LNCaP clone FGC (cell line): Measurements from ENCODE around the gene SLC22A15.

Experiments used
- DNase-seq: peaks from one replicate; pipeline ENCODE4 v3.0.0-alpha.2; 2011; ENCODE audit warnings: low read depth
- H3K4me3 ChIP-seq: 2 replicates; pipeline ENCODE4 v1.5.1; 2011; ENCODE audit warnings: mild to moderate bottlenecking, low read depth, low read length, control low read depth
- CTCF ChIP-seq: IDR thresholded peaks from 2 replicates; pipeline ENCODE4 v1.5.1; 2012; ENCODE audit warnings: mild to moderate bottlenecking; ENCODE audit not compliant: control insufficient read depth, insufficient read depth; ENCODE audit errors: extremely low read depth

SLC22A15 gene

GRCh38 chr1:116110567-116111523 is 134.5 kb downstream of the SLC22A15 start, which contains the start of gene MAB21L3:
TSS of gene MAB21L3 (plus strand) at chr1:116111399. CDS start at chr1:116112616, 1,217 bp downstream.
- TF ChIP-seq CTCF = no peak
- peak within 1 kb of the TSS; percentile 32 for H3K4me3 ChIP-seq
- peak; percentile 19 for DNase-seq

GRCh38 chr1:116111524-116112021 is 135.3 kb downstream of the SLC22A15 start:
- no peak for TF ChIP-seq CTCF
- peak overlapping the region; percentile 32 for H3K4me3 ChIP-seq
- DNase-seq = peak; percentile 78

GRCh38 chr1:116112388-116113140 is 136.3 kb downstream of the SLC22A15 start:
- H3K4me3 ChIP-seq = peak overlapping the region; percentile 32
- TF ChIP-seq CTCF = no peak
- no peak for DNase-seq

- DNase-seq = no peak
- TF ChIP-seq CTCF = no peak
- H3K4me3 ChIP-seq = no peak overlapping the region
Observed at GRCh38 chr1:116113615-116114014, 137.3 kb downstream of the SLC22A15 start.

- no peak for DNase-seq
- no peak overlapping the region for H3K4me3 ChIP-seq
- no peak for TF ChIP-seq CTCF
Observed at GRCh38 chr1:116115476-116116439, 139.4 kb downstream of the SLC22A15 start.

GRCh38 chr1:116118471-116118870 is 142.2 kb downstream of the SLC22A15 start:
- no peak overlapping the region for H3K4me3 ChIP-seq
- TF ChIP-seq CTCF = no peak
- DNase-seq = no peak
